ENCODE results near the gene PLEKHA8.

Gene PLEKHA8

DNA sequence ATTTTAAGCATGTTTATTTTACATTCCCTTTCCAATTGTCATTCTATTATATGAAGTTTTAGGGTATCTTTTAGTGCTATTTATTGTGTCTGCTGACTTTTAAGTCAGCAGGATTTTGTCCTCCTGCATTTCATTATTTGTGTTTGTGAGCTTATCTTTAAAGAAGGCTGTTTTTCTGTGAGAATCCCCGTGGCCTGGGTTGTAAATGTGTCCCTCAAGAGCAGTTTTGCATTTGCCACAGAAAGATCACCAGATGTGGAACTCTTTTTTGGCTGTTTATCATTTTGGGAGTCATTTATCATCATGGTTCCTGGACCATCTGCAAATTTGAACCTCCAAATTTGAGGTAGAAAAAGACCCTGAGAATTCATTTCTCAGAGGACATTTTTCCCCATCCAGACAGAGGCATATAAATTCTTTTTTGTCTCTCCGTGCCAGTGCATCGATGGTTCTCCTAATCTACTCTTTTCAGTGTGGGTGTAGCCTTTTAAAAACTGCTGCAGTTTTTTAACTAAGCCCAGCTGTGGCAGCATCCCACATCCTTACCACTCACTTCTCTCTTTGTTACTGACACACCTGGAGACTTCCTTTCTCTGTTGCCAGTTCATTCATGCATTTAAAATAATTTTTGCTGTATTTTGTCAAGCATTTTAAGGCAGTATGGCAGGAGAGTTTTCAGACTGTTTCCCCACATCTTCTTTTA lies 86.5 kb downstream of the PLEKHA8 start:
- no peak for DNase-seq

GRCh38 chr7:30115709-30116297 lies 87.6 kb downstream of the PLEKHA8 start:
- no peak for DNase-seq

DNA sequence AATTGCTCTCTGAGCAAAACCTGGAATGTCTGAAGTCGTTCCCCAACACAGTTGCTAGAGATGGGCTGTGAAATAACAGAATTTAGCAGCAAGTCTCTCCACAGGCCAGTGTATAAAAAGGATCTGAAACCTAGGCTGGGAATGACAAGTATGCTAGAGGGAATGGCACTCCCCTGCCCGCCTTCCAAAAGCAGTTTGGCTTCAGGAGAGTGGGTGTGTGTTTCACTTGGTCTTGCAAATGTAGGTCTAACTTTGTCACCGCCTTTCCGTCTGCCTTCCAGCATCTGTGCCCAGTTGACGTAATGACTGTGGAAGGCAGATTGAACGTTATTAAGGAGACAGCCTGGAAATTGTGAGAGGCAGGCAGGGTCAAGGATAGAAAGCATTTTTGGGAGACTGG lies 88.6 kb downstream of the PLEKHA8 start:
- DNase-seq: peak; percentile 23

GRCh38 chr7:30117896-30118295 lies 89.7 kb downstream of the PLEKHA8 start:
- no peak for DNase-seq

- DNase-seq: no peak
Observed at GRCh38 chr7:30119890-30120577, 91.8 kb downstream of the PLEKHA8 start.

- DNase-seq: no peak
Observed at GRCh38 chr7:30133736-30134610, 105.8 kb downstream of the PLEKHA8 start.

DNA sequence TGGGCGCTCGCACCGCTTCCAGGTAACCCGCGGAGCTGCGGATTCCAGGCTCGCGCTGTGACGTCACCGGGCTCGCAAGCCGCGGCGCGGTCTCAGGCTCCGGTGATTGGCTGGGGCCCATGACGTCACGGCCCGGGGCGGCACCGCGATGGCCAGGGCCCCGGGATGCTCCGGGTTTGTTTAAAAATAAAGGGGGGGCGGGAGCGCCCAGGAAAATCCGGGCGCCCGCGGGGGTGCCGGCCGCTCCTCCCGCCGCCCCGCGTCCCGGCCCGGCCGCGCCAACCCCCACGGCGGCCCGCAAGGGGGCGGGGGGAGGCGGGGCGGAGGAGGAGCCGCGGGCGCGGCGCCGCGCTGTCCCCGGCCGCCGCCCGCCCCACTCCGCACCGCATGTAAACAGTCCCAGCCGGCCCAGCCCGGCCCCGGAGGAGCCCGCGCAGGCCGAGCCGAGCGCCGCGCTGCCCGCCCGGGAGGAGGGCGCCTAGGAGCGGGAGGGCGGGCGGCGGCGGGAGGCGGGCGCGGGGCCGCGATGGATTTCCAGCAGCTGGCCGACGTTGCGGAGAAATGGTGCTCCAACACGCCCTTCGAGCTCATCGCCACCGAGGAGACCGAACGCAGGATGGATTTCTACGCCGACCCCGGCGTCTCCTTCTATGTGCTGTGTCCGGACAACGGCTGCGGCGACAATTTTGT lies 106.5 kb downstream of the PLEKHA8 start, which contains the start of gene MTURN:
MTURN (plus strand) TSS at position 376 of the 690 bp plus-strand sequence; CDS start at position 527, 151 bp downstream.
- peak; percentile 82 for DNase-seq

DNA sequence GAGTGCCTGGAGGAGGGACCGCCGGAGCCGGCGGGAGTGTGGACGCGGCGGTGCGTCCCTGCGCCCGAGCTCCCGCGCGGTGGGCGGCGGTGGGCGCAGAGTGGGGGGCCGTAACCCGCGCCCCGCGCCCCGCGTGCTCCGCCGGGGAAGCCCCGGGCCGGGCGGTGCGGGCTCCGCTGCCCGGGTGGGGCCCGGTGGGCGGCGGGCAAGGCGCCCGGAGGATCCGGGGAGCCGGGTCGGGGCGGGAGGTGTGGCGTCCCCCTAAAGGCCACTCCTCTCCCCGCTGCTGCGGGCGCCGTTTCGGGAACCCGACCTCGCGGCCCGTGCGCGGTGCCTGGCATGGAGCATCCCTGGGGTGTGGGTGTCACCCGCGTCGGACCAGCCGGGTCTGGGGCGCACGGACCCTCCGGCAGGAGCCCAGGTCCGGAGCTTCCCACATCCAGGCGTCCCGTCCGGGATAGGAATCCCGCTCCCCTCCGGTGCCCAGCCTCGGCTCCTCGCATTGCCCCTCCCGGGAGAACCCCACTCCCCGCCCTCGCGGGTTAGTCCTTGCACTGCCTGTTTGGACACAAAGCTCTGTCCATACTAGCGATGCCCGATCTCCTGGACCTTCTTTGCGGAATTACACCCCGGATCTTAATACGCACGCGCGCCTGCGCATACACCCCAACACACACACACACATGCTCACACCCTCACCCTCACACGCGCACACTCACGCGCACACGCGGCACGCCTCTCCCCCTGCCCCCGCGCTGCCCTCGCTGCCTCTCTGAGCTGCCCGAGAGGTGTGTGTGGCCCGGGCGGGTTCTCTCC lies 107.3 kb downstream of the PLEKHA8 start:
- peak; percentile 70 for DNase-seq

DNA sequence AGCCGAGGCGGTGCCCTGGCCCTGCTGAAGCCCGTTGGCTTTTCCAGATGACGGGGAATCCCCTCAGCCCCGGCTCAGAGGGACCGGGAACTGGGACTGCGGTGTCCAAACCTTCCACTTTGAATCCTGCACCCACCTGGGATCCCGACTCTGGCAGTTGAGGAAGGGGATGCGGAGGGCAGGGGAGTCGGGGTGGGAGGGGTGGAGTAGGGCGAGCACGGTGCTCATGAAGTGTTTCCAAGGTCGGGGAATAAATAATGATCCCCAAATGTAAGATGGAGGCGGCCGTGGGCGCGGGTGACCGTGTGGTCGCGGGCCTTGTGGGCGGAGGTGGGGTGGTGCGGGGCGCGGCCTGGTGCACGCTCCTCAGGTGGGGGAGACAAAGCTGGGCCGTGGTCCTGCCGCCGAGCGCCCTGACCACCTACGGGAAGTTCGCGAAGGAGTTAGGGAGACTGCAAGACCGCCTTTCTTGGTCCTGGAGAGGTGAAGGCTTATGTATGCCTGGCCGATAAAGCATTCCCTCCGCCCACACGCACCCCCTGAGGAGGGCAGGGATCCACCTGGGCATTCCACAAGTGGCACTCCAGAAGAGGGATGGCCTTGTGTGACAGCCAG lies 108.0 kb downstream of the PLEKHA8 start:
- DNase-seq: no peak

- no peak for DNase-seq
Observed at GRCh38 chr7:30136743-30137485, 108.7 kb downstream of the PLEKHA8 start.

GRCh38 chr7:30139836-30140384 lies 111.7 kb downstream of the PLEKHA8 start:
- no peak for DNase-seq

DNA sequence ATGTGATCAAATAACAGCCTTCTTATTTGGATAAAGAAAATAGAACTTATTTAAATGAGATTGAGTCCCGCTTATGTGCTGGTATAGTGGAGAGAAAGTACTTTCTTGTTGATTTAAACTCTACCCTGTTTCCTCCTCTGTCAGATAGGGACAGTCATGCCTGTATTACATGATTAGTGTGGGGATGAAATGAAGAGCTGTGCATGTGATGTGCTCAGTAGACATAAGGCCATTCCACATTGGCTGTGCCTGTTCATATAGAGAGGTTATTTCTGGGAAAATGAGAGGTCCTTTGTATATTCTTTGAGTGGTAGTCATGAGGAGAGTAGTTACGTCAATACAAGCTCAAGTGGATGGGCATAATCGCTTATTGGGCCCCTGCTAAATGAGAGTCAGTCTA lies 112.2 kb downstream of the PLEKHA8 start:
- DNase-seq: no peak

DNA sequence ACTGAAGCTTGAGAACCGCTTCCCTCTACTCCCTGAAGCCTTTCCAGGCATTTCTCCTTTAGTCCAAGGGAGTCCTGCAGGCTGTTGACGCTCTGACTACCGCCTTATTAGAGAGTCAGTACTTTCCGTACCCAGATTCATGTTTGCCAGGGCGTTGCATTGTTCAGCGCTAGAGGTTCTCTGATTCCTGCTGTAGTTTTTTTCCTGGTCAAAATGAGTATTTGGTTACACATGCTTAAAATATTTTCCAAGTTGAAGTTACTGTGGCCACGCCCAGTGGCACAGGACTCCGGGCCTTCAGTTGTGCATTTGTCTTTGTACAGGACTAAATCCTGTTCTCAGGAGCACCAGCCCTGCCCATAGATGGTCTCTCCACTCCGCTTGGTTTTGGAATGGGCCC lies 114.5 kb downstream of the PLEKHA8 start:
- peak; percentile 66 for DNase-seq

DNA sequence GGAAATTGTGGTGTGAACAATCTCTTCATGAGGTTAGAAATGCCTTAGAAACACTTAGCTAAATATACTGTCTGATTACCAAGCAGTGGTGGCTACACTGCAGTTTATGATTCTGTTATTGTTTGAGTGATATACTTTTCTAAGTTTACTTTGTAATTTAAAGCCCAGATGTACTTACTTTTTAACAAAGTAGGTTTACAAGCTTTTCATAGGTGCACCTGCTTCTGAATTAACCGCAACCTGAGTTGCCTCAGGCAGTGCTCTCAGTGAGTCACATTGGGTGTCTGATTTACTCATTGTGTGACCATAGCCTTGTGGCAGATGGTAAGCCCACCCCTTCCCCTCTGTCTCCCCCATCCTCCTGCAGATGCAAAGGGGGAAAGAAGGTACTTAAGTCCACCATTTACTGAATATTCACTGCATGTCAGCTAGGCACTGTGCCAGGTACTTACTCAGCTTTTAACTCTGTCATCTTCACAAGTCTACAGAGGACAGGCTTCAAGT lies 115.6 kb downstream of the PLEKHA8 start:
- DNase-seq: peak; percentile 37

DNA sequence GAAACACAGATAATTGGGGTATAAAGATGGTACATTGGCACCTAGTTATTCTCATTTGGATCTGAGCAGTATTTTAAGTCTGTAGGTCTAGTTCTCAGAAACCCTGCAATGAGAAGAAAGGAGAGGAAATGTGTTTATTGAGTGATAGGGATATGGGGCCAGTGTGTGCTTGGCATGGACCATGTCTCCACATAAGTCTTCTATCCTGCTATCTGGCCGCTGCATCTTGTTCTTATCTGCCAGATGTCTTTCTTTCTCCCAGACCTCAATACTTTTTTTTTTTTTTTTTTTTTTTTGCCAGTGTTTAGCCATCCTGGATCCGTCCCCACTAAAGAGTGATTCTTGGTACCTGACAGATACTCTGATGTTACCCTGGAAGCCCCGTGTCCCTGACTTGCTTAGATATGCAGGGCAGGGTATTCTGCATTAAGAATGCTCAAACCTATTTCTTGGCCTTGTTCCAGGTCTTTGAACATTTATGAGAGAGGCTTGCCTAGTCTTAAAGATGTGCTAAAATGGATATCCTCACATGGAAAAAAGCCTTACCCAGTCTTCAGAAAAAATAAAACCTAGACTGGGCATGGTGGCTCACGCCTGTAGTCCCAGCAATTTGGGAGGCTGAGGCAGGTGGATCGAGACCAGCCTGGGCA lies 116.6 kb downstream of the PLEKHA8 start:
- DNase-seq: no peak

GRCh38 chr7:30145426-30145970 lies 117.3 kb downstream of the PLEKHA8 start:
- DNase-seq: no peak

- no peak for DNase-seq
Observed at GRCh38 chr7:30146127-30146612, 118.0 kb downstream of the PLEKHA8 start.

DNA sequence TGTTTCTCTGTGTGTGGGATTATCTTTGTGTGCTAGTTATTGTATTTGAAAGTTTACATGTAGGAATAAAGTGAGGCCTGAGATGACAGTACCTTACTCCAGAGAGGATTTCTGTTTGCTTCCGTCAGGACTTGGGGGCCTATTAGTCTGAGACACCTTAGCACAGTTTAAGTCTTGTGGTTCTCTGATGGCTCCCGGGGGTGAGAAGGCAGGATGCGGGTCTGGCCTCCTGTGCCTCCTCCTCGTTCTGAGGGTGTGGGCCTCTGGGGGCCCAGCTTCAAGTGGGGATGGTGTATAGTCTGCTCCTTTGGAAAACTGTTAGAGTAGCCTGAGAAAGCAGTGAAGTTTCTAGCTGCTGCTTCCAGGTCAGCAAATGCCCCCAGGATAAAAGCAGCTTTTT lies 119.0 kb downstream of the PLEKHA8 start:
- DNase-seq: no peak

DNA sequence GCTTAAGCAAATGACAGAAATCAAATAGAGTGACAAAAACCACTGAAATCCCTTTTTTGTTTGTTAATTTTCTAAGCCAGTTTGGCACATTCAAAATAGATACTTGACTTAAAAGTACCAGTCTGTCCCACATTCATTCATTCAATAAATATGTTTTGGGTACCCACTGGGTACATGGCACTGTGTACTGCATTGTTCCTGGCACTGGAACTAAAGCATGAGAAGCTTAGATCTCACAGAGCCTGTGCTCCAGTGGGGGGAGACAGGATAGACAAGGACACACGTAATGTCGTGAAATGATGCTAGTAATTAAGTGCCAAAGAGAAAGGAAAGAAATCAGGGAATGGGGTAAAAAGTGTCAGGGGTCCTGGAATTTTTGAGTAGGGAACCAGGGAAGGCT lies 119.6 kb downstream of the PLEKHA8 start:
- no peak for DNase-seq
